ENCODE measurements around the gene REELD1. TPM values are rescaled to one million over a fixed set of nuclear protein-coding genes. Genes with fewer than 3 reads are reported as not detected.

REELD1 gene
- total RNA-seq, 1 donor from 2014 or later = not detected

DNA sequence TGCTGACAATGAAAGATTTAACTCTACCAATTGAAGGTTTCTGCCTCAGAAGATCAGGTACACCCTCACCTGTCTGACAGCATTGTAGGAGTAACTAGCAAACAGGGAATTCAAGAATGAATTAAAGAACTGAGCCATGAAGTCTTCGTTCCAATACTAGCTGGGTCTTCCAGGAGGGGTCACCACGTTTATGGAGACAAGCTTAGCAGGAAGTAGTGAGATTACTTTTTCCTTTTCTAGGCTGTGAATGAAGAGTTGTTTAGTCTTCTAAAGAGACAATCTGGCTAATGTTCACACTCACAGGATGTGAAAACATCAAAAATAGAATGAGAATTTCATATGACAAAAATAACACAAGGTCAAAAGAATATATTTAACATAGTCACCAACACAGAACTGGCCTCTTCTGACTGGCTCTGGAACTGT lies 54.9 kb downstream of the REELD1 start:
- no peak overlapping the region for H3K9ac ChIP-seq (ENCODE audit: low read length)
- no peaks in the 10 kb centered on the region for H3K36me3 ChIP-seq (ENCODE audit: insufficient read depth, low read length)
- no peaks in the 10 kb centered on the region for H3K79me2 ChIP-seq (ENCODE audit: insufficient read depth, low read length)
- H3K4me2 ChIP-seq (ENCODE audit: low read length) = no peak overlapping the region
- no peaks in the 10 kb centered on the region for H3K27me3 Mint-ChIP-seq (ENCODE audit: low read depth, unreplicated experiment)
- no peak overlapping the region for H3K4me3 ChIP-seq (ENCODE audit: insufficient read depth, low read depth, low read length)
- no peaks in the 10 kb centered on the region for H3K4me1 Mint-ChIP-seq (ENCODE audit: low read depth, unreplicated experiment)
- H3K27ac Mint-ChIP-seq (ENCODE audit: unreplicated experiment) = no peak overlapping the region
- H3K9me3 ChIP-seq (ENCODE audit: insufficient read depth, low read depth, low read length) = no peaks in the 10 kb centered on the region
- no peak for DNase-seq (ENCODE audit: low read depth)
- TF ChIP-seq, protein P1, sequence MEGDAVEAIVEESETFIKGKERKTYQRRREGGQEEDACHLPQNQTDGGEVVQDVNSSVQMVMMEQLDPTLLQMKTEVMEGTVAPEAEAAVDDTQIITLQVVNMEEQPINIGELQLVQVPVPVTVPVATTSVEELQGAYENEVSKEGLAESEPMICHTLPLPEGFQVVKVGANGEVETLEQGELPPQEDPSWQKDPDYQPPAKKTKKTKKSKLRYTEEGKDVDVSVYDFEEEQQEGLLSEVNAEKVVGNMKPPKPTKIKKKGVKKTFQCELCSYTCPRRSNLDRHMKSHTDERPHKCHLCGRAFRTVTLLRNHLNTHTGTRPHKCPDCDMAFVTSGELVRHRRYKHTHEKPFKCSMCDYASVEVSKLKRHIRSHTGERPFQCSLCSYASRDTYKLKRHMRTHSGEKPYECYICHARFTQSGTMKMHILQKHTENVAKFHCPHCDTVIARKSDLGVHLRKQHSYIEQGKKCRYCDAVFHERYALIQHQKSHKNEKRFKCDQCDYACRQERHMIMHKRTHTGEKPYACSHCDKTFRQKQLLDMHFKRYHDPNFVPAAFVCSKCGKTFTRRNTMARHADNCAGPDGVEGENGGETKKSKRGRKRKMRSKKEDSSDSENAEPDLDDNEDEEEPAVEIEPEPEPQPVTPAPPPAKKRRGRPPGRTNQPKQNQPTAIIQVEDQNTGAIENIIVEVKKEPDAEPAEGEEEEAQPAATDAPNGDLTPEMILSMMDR (IDR thresholded peaks at IDR 0.05; ENCODE audit: insufficient read depth, low read depth, low read length) = no peak
- TF ChIP-seq EZH2 (IDR thresholded peaks at IDR 0.05; ENCODE audit: insufficient read depth, low read length) = no peak
- peak; percentile 32 for FAIRE-seq
- H2AFZ ChIP-seq (ENCODE audit: low read depth, low read length) = no peak overlapping the region
- no peak overlapping the region for H3K4me3 Mint-ChIP-seq (ENCODE audit: unreplicated experiment)
- peaks cover 2% of the 10 kb centered on the region for H3K36me3 Mint-ChIP-seq (ENCODE audit: low read depth, unreplicated experiment)
- H3K27me3 ChIP-seq (ENCODE audit: insufficient read depth, low read length) = no peaks in the 10 kb centered on the region
- H3K9me3 Mint-ChIP-seq (ENCODE audit: unreplicated experiment) = no peaks in the 10 kb centered on the region
- H3K4me1 ChIP-seq (ENCODE audit: insufficient read depth, low read length) = no peaks in the 10 kb centered on the region
- H4K20me1 ChIP-seq (ENCODE audit: insufficient read depth, low read length) = no peaks in the 10 kb centered on the region
- H3K27ac ChIP-seq (ENCODE audit: low read depth, low read length) = no peak overlapping the region

DNA sequence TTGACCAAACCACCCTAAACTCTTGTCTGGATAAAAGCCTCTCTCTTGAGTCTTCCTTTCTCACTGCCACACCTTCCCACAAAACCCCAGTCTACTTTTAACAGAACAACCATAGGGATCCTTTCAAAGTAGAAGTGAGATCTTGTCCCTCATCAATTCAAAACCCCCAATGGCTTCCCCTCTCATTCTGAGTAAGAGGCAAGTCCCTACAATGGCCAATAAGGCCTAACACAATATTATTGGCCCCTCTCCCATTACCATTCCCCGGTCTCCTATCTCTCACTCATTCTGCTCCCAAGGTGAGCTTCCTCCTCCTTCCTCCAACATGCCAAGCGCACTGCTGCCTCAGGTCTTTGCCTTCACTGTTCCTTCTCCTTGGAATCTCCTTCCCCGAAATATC lies 57.1 kb downstream of the REELD1 start:
- DNase-seq (ENCODE audit: low read depth) = no peak
- H2AFZ ChIP-seq (ENCODE audit: low read depth, low read length) = no peak overlapping the region
- Mint-ChIP-seq H3K27ac (ENCODE audit: unreplicated experiment) (no peak overlapping the region), H3K4me3 (ENCODE audit: unreplicated experiment) (no peak overlapping the region), H3K4me1 (ENCODE audit: low read depth, unreplicated experiment) (no peaks in the 10 kb centered on the region), H3K36me3 (ENCODE audit: low read depth, unreplicated experiment) (peaks cover 2% of the 10 kb centered on the region), H3K27me3 (ENCODE audit: low read depth, unreplicated experiment) (no peaks in the 10 kb centered on the region), H3K9me3 (ENCODE audit: unreplicated experiment) (no peaks in the 10 kb centered on the region)
- no peaks in the 10 kb centered on the region for H3K4me1 ChIP-seq (ENCODE audit: insufficient read depth, low read length)
- H3K9ac ChIP-seq (ENCODE audit: low read length) = no peak overlapping the region
- no peak overlapping the region for H3K27ac ChIP-seq (ENCODE audit: low read depth, low read length)
- H3K9me3 ChIP-seq (ENCODE audit: insufficient read depth, low read depth, low read length) = no peaks in the 10 kb centered on the region
- TF ChIP-seq, protein P1 (IDR thresholded peaks at IDR 0.05; ENCODE audit: insufficient read depth, low read depth, low read length) = no peak
- no peak for TF ChIP-seq EZH2 (IDR thresholded peaks at IDR 0.05; ENCODE audit: insufficient read depth, low read length)
- no peaks in the 10 kb centered on the region for H3K36me3 ChIP-seq (ENCODE audit: insufficient read depth, low read length)
- no peaks in the 10 kb centered on the region for H3K27me3 ChIP-seq (ENCODE audit: insufficient read depth, low read length)
- H3K4me3 ChIP-seq (ENCODE audit: insufficient read depth, low read depth, low read length) = no peak overlapping the region
- H3K79me2 ChIP-seq (ENCODE audit: insufficient read depth, low read length) = no peaks in the 10 kb centered on the region
- no peak overlapping the region for H3K4me2 ChIP-seq (ENCODE audit: low read length)
- H4K20me1 ChIP-seq (ENCODE audit: insufficient read depth, low read length) = no peaks in the 10 kb centered on the region
- FAIRE-seq = no peak

DNA sequence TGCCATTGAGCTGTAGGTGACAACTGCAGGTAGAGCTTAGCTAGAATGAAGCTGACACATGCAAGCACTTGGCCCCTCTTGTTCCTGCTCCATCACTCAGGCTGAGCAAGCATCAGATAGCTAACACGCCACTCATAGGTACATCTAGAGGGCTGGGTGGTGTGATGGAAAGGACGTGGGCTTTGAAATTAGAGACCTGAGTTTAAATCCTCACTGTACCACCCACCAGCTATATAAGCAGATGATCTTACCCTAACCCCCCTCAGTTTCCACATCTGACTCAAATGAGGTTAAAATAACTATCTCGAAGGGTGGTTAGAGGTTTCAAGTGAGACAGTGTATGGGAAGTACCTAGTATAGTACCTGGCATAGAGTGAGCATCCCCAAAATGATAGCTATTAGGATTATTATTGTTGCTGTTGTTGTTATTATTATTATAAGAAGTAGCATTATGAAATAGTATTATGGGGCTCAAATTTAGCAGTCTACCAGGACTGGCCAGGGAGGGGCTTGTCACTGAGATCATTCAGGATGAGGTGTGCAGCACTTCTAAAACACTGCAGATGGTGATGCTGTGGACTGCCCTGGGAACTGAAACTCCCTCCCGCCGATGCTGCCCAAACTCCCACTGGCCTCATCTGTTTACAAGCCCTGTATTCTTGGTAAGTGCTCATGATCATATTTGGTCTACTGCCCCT lies 59.0 kb downstream of the REELD1 start:
- Histone ChIP-seq H3K79me2 (ENCODE audit: insufficient read depth, low read length) (no peaks in the 10 kb centered on the region), H3K27me3 (ENCODE audit: insufficient read depth, low read length) (no peaks in the 10 kb centered on the region), H3K36me3 (ENCODE audit: insufficient read depth, low read length) (no peaks in the 10 kb centered on the region), H3K4me3 (ENCODE audit: insufficient read depth, low read depth, low read length) (no peak overlapping the region), H3K9ac (ENCODE audit: low read length) (no peak overlapping the region), H3K4me1 (ENCODE audit: insufficient read depth, low read length) (no peaks in the 10 kb centered on the region), H3K27ac (ENCODE audit: low read depth, low read length) (no peak overlapping the region), H3K9me3 (ENCODE audit: insufficient read depth, low read depth, low read length) (no peaks in the 10 kb centered on the region), H2AFZ (ENCODE audit: low read depth, low read length) (no peak overlapping the region), H3K4me2 (ENCODE audit: low read length) (no peak overlapping the region), H4K20me1 (ENCODE audit: insufficient read depth, low read length) (no peaks in the 10 kb centered on the region)
- Mint-ChIP-seq H3K36me3 (ENCODE audit: low read depth, unreplicated experiment) (peaks cover under 1% of the 10 kb centered on the region), H3K27me3 (ENCODE audit: low read depth, unreplicated experiment) (no peaks in the 10 kb centered on the region), H3K4me1 (ENCODE audit: low read depth, unreplicated experiment) (no peaks in the 10 kb centered on the region), H3K9me3 (ENCODE audit: unreplicated experiment) (no peaks in the 10 kb centered on the region), H3K27ac (ENCODE audit: unreplicated experiment) (no peak overlapping the region), H3K4me3 (ENCODE audit: unreplicated experiment) (no peak overlapping the region)
- FAIRE-seq (no peak), DNase-seq (ENCODE audit: low read depth) (no peak)
- TF ChIP-seq, protein P1 (IDR thresholded peaks at IDR 0.05; ENCODE audit: insufficient read depth, low read depth, low read length) = no peak
- TF ChIP-seq EZH2 (IDR thresholded peaks at IDR 0.05; ENCODE audit: insufficient read depth, low read length) = no peak

Measured in astrocyte (in vitro differentiated cells and primary cell).